Activated CD4-positive, CD25-positive, alpha-beta regulatory T cell (primary cell): ENCODE results near the gene SPAG7.
"Not testable (repeated sequence)": the region's sequence is repeated elsewhere in the genome, so short reads cannot be mapped to it uniquely, and the experiment has no call there.

Experiments used
- DNase-seq, 4 experiments: peaks; one replicate each; lab custom pipeline; 2025; lab: John Stamatoyannopoulos, UW

SPAG7 gene

DNA sequence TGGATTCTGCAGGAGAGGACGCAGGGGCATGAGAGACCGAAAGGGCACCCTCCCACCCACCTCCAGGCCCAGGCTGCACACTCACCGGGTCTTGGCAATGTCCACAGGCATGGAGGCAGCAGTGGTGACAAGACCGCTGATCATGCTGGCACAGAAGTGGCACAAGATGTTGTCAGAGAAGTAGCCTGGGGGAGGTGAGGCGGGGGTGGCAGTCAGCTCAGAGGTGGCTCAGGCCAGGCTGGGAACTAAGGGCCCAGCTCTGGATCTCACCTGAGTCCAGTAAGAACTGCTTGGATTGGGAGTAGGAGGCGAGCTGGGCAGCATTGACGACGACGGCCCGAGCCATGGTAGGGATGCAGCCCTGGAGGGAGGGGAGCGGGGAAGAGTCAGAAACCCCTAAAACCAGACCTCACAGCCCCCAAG is 29.5 kb downstream of the SPAG7 start:
- DNase-seq = no peak

GRCh38 chr17:4937553-4937952 is 30.1 kb downstream of the SPAG7 start:
- DNase-seq = no peak

DNA sequence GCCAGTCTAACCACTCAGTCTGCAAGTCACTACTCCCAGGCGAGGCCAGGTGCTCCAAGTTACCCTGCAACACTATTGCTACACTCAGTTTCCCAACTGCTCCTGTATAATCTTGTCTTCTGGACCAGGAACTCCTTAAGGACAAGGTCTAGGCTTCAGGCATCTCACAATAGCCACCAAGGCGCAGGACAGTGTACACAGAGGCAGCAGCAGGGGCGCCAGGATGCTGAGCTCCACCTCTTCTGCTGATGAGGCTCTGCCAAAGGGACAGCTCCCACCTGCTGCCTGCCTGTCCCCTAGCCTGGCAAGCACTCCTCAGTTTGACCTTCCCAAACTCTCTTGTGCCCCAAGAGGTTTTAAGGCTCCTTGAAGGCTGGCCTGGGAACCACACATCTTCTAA is 31.2 kb downstream of the SPAG7 start:
- no peak for DNase-seq

DNA sequence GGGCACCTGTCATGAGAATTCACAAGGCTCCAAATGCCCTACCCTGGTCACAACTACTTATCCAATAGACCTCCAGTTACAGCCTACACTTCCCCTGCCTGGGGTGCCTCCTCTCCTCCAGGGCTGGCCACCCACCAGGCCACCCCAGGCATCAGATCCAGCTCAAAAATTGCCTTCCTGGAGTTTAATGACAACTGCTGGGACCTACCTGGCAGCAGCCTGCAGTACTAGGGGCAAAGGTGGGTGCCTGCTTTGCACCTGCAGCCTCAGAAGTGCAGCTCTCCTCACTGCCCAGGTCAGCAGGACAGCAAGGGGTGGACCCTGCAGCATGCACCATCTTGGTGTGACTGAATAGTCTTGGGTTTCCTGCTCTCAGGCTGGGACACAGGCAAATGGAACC is 32.0 kb downstream of the SPAG7 start:
- DNase-seq = no peak

GRCh38 chr17:4934173-4934979 is 33.2 kb downstream of the SPAG7 start:
- DNase-seq = no peak

- DNase-seq = no peak
These were observed 34.0 kb downstream of the SPAG7 start for GRCh38 chr17:4933646-4934045.

GRCh38 chr17:4932756-4933155 is 34.9 kb downstream of the SPAG7 start:
- DNase-seq = no peak

GRCh38 chr17:4931963-4932362 is 35.7 kb downstream of the SPAG7 start, which contains the start of gene GP1BA:
GP1BA (plus strand) TSS chr17:4932277; CDS start chr17:4932605, 328 bp downstream.
- no peak for DNase-seq

DNA sequence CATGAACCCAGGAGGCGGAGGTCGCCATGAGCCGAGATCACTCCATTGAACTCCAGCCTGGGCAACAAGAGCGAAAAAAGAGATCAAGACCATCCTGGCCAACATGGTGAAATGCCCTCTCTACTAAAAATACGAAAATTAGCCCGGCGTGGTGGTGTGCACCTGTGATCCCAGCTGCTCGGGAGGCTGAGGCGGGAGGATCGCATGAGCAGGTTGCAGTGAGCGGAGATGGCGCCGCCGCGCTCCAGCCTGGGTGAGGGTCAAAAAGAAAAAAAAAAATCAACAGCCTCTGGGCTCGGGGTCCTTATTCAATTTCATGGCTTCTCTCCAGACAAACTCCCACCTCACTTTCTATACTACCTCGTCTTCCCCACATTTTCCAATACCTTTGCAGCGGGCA is 38.7 kb downstream of the SPAG7 start:
- DNase-seq = no peak

DNA sequence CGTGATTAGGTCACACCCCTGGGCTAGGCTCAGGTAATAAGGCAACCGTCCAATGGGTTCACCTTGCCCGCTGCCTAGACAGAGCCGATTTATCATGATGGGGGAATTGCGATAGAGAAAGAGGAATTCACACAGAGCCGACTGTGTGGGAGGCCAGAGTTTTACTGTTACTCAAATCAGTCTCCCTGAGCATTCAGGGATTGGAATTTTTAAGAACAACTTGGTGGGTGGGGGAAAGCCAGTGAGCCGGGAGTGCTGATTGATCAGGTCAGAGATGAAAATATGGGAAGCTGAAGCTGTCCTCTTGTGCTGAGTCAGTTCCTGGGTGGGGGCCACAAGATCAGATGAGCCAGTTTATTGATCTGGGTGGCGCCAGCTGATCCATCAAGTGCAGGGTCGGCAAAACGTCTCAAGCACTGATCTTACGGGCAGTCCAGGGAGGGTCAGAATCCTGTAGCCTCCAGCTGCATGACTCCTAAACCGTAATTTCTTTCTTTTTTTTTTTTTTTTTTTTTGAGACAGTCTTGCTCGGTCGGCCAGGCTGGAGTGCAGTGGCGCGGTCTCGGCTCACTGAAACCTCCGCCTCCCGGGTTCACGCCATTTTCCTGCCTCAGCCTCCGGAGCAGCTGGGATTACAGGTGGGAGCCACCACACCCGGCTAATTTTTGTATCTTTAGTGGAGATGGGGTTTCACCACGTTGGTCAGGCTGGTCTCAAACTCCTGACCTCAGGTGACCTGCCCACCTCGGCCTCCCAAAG is 40.9 kb downstream of the SPAG7 start:
- DNase-seq = not testable (repeated sequence)

- no peak for DNase-seq
These were observed 46.3 kb downstream of the SPAG7 start for GRCh38 chr17:4921320-4921719.

- DNase-seq = no peak
These were observed 47.1 kb downstream of the SPAG7 start for GRCh38 chr17:4920351-4921048.

- DNase-seq = no peak
These were observed 48.0 kb downstream of the SPAG7 start for GRCh38 chr17:4919511-4920047.

DNA sequence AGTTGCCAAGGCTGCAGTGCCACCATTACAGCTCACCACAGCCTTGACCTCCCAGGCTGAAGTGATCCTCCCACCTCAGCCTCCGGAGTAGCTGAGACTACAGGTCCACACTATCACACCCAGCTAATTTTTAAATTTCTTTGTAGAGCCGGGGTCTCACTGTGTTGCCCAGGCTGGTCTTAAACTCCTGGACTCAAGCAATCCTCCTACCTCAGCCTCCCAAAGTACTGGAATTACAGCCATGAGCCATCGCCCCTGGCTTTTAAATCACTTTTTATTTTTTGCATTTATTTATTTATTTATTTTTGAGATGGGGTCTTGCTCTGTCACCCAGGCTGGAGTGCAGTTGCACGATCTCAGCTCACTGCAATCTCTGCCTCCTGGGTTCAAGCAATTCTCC is 53.1 kb downstream of the SPAG7 start:
- DNase-seq = not testable (repeated sequence)

DNA sequence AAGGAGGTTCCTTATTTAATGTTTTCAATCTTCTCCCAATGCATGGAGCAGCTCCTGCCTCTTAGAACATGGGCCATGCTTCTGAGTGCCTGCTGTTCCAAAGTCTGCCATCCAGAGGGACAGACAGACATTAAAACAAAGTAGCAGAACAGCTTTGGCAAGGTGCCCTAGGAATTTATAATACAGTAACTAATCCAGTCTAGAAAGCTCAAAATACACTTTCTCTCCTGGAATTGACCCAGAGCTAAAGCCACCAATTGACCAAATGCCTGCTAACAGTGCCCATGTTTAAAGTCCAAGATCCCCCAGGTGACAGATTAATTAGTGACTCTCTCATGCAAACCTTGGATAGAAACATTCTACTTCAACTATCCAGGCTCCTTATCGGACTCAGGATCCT is 53.6 kb downstream of the SPAG7 start:
- DNase-seq = no peak
